ENCODE data around the gene SLC2A6.

DNA sequence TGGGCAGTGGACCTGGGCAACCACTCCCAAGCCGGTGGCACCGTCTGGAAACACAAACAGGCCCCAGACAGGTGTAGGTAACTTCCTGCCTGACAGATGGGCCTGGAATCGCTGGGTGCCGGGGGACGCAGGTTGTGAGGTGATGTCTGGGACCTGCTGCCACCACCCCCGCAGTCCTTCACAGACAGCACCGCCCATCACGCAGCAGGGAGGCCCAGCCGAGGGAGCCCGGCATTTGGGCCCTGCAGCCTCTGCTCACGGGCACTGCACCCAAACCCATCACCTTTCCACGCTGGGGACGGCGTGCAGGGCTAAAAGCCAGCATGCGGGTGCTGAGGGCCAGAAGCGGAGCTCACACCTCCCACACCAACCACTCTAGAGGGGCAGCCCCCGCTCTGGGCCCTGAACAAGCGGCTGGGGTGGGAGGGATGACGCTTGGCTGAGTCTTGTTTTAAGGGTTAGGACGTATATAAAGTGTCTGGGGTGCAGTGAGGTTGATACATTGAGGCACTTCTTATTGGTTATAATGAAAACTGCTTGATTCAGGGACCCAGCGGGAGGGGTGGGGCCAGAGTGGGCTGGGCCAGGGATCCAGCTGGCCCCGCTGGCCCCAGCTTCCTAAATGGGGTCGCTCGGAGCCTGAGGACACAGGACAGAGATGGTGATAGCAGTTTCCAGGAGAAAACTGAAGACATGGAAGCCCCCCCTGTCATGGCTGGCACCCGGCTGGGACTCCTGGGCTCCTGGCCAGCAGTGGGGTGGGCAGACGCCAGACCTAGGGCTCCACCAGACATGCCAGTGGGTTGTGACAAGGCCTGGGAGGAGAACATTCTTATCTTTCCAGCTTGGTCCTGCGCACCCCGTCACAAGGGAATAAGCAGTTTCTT is 34.6 kb upstream of the SLC2A6 start:
- TF ChIP-seq POLR2A (IDR thresholded peaks at IDR 0.05): no peak
- no peak for TF ChIP-seq CTCF (IDR thresholded peaks at IDR 0.05)
